Kidney epithelial cell (primary cell): ENCODE measurements around the gene CDC45. TPM values are rescaled to one million over a fixed set of nuclear protein-coding genes. Genes with fewer than 3 reads are reported as not detected.

Source experiments
- DNase-seq: peaks from one replicate; pipeline ENCODE4 v3.0.0-alpha.2; 2010; ENCODE audit warnings: low read depth
- H3K27me3 ChIP-seq: 2 replicates; pipeline ENCODE4 v1.6.0; 2011; ENCODE audit warnings: low read length; ENCODE audit not compliant: control insufficient read depth, insufficient read depth
- H3K36me3 ChIP-seq: 2 replicates; pipeline ENCODE4 v1.5.1; 2011; ENCODE audit warnings: low read length; ENCODE audit not compliant: control insufficient read depth, insufficient read depth
- H3K4me3 ChIP-seq: 2 replicates; pipeline ENCODE4 v1.5.1; 2011; ENCODE audit warnings: low read depth, mild to moderate bottlenecking, control low read depth, low read length
- total RNA-seq: library from RNA; depleted of rRNA; stranded (reverse); fragments of >200 nt; gene quantifications from 2 replicates; pipeline ENCODE4 v1.2.3, GENCODE V29; 2015
- TF ChIP-seq, protein P1 (sequence below): IDR thresholded peaks from 2 replicates; pipeline ENCODE4 v1.5.1; 2011; ENCODE audit warnings: mild to moderate bottlenecking, moderate library complexity, low read length, control low read depth, inconsistent platforms; ENCODE audit not compliant: insufficient read depth, poor library complexity, severe bottlenecking

CDC45 gene
- total RNA-seq, 1 donor from 2014 or later: 5.6 TPM

DNA sequence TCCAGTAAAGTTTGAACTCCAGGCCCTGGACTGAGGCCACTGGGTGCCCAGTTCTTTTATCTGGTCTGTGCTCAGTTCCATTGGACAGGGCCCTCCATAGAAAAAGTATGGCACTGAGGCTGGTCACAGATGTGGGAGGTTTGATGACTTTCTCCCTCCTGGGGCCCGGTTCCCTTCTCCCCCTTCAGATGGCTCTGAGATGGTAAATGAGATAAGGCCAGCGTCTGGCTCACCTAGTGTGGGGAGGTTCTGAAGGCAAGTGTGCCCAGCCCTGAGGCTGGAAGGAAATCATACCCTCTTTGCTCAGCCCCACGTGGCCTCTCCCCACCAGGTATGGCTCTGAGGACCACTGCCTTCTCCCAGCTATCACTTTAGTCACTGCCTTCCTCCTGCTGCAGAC lies 45.9 kb downstream of the CDC45 start:
- TF ChIP-seq, protein P1, sequence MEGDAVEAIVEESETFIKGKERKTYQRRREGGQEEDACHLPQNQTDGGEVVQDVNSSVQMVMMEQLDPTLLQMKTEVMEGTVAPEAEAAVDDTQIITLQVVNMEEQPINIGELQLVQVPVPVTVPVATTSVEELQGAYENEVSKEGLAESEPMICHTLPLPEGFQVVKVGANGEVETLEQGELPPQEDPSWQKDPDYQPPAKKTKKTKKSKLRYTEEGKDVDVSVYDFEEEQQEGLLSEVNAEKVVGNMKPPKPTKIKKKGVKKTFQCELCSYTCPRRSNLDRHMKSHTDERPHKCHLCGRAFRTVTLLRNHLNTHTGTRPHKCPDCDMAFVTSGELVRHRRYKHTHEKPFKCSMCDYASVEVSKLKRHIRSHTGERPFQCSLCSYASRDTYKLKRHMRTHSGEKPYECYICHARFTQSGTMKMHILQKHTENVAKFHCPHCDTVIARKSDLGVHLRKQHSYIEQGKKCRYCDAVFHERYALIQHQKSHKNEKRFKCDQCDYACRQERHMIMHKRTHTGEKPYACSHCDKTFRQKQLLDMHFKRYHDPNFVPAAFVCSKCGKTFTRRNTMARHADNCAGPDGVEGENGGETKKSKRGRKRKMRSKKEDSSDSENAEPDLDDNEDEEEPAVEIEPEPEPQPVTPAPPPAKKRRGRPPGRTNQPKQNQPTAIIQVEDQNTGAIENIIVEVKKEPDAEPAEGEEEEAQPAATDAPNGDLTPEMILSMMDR: no peak
- no peaks in the 10 kb centered on the region for H3K36me3 ChIP-seq
- DNase-seq: no peak
- no peak overlapping the region for H3K4me3 ChIP-seq
- H3K27me3 ChIP-seq: peaks cover 42% of the 10 kb centered on the region

DNA sequence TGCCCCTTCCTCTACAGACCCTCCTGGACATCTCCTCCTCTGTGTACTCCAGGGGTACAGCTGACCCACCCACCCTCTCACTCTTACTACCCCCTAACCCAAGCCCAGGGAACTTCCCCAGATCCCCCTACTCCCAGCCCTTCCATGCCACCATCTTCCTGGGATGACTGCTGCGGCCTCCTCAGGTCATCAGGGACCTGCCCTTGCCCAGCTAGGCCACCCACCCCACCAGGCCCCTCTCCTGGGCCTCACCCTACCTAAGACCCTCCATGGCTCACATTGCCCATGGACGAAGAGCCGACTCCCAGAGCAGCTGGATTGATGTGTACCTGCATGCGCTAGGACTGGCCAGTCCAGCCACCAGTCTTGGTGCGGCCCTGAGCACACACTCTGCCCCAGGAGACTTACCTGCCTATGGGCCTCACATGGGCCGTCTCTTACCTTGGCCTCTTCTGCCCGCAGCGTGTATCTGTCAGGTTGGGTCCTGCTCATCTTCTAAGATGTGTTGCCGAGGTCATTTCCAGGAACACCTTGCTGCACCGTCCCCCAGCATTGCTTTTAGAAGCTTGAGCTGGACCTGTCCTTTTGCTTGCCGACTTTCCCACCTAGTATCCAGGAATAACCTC lies 46.5 kb downstream of the CDC45 start:
- DNase-seq: no peak
- no peaks in the 10 kb centered on the region for H3K36me3 ChIP-seq
- peaks cover 42% of the 10 kb centered on the region for H3K27me3 ChIP-seq
- H3K4me3 ChIP-seq: no peak overlapping the region
- TF ChIP-seq, protein P1: no peak

DNA sequence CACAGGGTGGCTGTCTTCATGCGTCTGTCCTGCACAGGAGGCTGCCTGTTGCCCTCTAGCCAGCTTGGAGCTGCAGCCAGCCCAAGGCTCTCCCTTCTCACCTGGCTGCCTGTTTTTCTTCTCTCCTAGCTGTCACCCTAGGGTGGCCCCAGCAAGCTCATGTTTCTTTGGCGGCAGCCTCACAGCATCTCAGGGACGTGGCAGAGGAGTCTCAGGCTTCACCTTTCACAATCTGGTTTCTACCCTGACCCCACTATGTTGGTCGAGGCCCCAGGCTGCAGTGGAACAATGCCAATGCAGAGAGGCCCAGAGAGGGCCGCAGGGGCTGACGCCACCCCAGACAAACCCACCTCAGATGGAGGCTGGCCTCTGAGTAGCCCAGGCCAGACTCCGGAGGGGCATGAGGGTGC lies 47.0 kb downstream of the CDC45 start:
- DNase-seq: no peak
- H3K4me3 ChIP-seq: no peak overlapping the region
- H3K36me3 ChIP-seq: no peaks in the 10 kb centered on the region
- TF ChIP-seq, protein P1: no peak
- H3K27me3 ChIP-seq: peaks cover 42% of the 10 kb centered on the region

DNA sequence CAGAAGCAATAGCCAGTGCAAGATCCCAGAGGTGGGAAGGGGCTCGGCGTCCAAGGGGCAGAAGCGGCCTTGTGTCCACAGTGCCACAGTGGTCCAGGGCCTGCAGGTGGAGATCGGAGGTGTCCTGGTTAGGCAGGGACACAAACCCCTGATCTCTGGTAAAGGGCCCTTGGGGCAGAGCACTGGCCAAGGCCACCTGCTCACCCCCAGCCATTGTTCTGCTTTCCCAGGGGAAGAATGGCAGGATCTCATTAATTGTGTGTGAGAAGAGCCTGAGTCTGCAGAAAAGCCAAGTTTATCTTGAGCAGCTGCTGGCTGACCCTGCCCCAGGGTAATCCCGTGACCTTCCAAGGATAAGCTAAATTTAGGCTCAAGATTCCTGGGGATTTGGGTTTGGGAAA lies 47.6 kb downstream of the CDC45 start:
- TF ChIP-seq, protein P1: no peak
- DNase-seq: no peak
- Histone ChIP-seq H3K27me3 (peaks cover 40% of the 10 kb centered on the region), H3K4me3 (no peak overlapping the region), H3K36me3 (no peaks in the 10 kb centered on the region)

DNA sequence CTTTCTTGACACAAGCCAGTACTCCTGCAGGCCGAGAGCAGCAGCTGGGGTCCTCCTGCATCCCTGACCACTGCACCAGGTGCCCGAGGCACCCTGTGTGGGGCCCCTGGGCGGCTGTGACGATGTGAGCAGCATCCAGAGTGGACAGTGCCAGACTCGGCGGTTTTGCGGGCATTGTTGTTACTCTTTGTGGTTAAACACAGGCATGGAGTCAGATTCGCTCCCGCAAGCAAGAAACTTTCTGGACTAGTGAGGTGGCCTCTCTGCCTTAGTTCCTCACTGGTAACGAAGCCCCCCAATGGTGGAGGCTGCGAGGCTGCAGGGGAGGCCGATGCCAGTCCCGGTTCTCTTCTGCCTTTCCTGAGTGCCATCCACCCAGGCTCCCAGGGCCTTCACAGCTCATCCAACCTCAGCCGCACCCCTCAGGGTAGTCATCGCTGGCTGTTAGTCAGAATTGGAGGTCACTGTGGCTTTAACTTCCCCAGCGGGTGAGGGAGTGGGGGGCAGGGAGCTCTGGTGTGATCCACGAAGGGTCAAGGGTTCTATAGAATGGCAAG lies 48.2 kb downstream of the CDC45 start:
- Histone ChIP-seq H3K4me3 (no peak overlapping the region), H3K36me3 (no peaks in the 10 kb centered on the region), H3K27me3 (peaks cover 37% of the 10 kb centered on the region)
- TF ChIP-seq, protein P1: no peak
- no peak for DNase-seq

DNA sequence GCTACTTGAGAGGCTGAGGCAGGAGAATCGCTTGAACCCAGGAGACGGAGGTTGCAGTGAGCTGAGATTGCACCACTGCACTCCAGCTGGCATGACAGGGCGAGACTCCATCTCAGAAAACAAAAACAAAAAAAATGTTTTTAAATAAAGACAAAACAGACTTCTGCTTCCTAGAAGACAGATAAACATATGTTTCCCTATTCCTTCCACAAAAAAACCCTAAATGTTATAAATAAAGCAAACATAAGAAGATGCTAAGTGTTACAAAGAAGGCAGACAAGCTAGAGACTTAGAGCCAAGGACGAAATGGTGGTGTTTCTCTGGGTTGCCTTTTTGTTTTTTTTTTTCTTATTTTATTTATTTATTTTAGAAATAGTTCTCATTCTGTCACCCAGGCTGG lies 50.1 kb downstream of the CDC45 start:
- Histone ChIP-seq H3K36me3 (no peaks in the 10 kb centered on the region), H3K27me3 (peaks cover 18% of the 10 kb centered on the region), H3K4me3 (no peak overlapping the region)
- TF ChIP-seq, protein P1: no peak
- no peak for DNase-seq
